ENCODE data around the gene ADAMTS5.

The ADAMTS5 gene

DNA sequence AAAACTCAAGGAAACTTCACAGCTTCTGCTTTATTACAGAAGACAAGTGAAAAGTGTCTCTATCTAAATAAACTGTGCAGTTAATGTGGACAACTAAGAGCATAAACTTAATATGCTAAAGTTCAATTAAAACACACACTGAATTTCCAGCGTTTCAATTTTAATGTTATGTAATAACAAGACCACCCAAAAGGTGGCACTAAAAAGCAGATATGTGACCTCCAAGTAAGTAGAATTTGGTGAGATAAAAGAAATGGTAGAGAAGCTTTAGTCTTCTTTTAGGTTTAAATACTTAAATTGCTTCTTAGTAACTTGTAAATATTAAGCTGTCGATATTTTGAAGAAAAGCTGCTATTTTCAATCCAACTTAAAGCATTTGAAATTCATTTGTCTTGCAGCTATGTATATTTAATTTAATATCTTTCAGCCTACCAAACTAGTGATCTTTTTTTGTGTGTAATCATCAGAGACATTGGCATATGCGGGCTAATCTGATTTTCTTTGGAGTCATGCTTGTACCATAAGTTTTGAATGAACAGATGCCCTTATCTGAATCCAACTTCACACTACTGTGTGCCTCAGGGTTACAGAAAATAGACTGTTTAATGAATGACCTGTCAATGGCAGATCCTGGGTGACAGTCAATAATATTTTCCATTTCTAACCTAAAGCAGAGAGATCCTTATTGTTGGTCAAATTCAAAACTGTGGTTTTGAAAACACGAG lies 85.2 kb downstream of the ADAMTS5 start:
- H3K27me3 ChIP-seq (ENCODE audit: control insufficient read depth, insufficient read depth, low read length) = no peaks in the 10 kb centered on the region
- no peak overlapping the region for H3K4me3 ChIP-seq (ENCODE audit: low read depth, low read length)
- H3K9ac ChIP-seq (ENCODE audit: low read depth, low read length) = peak overlapping the region; percentile 2
- H3K4me1 ChIP-seq (ENCODE audit: control insufficient read depth, insufficient read depth, low read length) = no peaks in the 10 kb centered on the region
- no peaks in the 10 kb centered on the region for H3K9me3 ChIP-seq (ENCODE audit: control insufficient read depth, insufficient read depth, low read length)
- no peaks in the 10 kb centered on the region for H3K36me3 ChIP-seq (ENCODE audit: control insufficient read depth, insufficient read depth, low read length)

DNA sequence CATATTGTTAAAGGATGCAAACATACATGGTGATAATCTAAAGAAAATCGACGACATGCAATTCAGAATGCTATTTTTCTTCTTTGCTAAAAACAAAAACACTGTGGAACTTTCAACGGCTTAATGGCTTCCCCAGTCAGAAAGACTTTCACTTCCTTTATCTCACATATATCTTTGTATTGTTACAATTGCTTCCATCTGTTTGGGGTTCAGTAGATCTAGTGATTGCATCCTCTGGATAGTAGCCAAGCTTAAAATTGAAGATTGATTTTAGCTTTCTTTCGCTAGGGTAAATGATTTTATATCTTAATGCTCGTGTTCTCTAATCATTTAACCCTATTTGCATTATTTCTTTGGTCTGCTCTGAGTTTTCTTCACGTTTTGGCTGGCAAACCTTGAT lies 89.9 kb downstream of the ADAMTS5 start:
- H3K9ac ChIP-seq (ENCODE audit: low read depth, low read length) = no peak overlapping the region
- no peaks in the 10 kb centered on the region for H3K36me3 ChIP-seq (ENCODE audit: control insufficient read depth, insufficient read depth, low read length)
- no peaks in the 10 kb centered on the region for H3K4me1 ChIP-seq (ENCODE audit: control insufficient read depth, insufficient read depth, low read length)
- no peaks in the 10 kb centered on the region for H3K9me3 ChIP-seq (ENCODE audit: control insufficient read depth, insufficient read depth, low read length)
- H3K27me3 ChIP-seq (ENCODE audit: control insufficient read depth, insufficient read depth, low read length) = no peaks in the 10 kb centered on the region
- H3K4me3 ChIP-seq (ENCODE audit: low read depth, low read length) = no peak overlapping the region

DNA sequence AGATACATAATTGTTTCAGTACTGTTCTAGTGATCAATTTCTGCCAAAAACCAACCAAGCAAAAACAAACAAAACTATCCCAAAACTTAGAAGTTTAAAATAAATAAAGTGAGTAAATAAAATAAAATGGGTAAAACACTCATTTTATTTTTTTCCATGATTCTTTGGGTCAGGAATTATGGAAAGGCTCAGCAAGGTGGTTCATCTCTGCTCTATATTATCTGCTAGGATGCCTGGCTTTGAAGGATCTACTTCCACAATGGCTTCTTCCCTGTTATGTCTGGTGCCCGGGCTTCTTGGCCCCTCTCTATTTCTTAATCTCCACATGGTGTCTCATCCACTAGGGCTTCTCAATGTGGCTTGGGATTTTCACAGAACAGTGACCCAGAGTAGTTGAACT lies 92.5 kb downstream of the ADAMTS5 start:
- no peak overlapping the region for H3K4me3 ChIP-seq (ENCODE audit: low read depth, low read length)
- H3K27me3 ChIP-seq (ENCODE audit: control insufficient read depth, insufficient read depth, low read length) = no peaks in the 10 kb centered on the region
- H3K4me1 ChIP-seq (ENCODE audit: control insufficient read depth, insufficient read depth, low read length) = no peaks in the 10 kb centered on the region
- H3K9me3 ChIP-seq (ENCODE audit: control insufficient read depth, insufficient read depth, low read length) = no peaks in the 10 kb centered on the region
- H3K36me3 ChIP-seq (ENCODE audit: control insufficient read depth, insufficient read depth, low read length) = no peaks in the 10 kb centered on the region
- H3K9ac ChIP-seq (ENCODE audit: low read depth, low read length) = no peak overlapping the region
